ENCODE measurements around the gene TARP. TPM values are rescaled to one million over a fixed set of nuclear protein-coding genes. Genes with fewer than 3 reads are reported as not detected.

Gene TARP

DNA sequence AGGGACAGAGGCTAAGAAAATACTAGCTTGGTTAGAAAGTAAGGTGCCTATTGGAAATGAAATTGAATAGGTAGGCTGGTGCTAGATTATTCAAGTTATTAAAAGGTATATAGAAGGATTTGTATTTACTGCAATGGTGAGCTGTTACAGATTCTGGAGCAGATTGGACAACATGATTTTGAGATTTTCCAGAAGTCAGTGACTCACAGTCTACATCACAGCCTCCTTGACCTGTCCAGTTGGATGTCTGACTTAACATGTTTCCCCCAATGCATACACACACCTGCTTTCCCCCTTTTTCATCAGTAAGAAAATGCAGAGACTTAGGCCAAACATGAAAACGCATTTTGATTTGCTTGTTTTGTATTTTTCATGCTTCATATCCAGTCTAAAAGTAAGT, 62.0 kb downstream of the TARP start:
- TF ChIP-seq, protein P1, sequence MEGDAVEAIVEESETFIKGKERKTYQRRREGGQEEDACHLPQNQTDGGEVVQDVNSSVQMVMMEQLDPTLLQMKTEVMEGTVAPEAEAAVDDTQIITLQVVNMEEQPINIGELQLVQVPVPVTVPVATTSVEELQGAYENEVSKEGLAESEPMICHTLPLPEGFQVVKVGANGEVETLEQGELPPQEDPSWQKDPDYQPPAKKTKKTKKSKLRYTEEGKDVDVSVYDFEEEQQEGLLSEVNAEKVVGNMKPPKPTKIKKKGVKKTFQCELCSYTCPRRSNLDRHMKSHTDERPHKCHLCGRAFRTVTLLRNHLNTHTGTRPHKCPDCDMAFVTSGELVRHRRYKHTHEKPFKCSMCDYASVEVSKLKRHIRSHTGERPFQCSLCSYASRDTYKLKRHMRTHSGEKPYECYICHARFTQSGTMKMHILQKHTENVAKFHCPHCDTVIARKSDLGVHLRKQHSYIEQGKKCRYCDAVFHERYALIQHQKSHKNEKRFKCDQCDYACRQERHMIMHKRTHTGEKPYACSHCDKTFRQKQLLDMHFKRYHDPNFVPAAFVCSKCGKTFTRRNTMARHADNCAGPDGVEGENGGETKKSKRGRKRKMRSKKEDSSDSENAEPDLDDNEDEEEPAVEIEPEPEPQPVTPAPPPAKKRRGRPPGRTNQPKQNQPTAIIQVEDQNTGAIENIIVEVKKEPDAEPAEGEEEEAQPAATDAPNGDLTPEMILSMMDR (IDR thresholded peaks at IDR 0.05) = no peak
- TF ChIP-seq EZH2phosphoT487 (IDR thresholded peaks at IDR 0.05) = no peak
- TF ChIP-seq EZH2 (IDR thresholded peaks at IDR 0.05) = no peak
- Histone ChIP-seq H3K79me2 (ENCODE audit: low read depth) (peaks cover 4% of the 10 kb centered on the region), H3K4me3 (no peak overlapping the region), H3K4me1 (no peaks in the 10 kb centered on the region), H3K27ac (no peak overlapping the region), H3K27me3 (no peaks in the 10 kb centered on the region), H3F3A (ENCODE audit: low read depth) (peaks cover 5% of the 10 kb centered on the region), H3K9me3 (ENCODE audit: low read depth) (no peaks in the 10 kb centered on the region), H2AFZ (replicated peaks) (no peak overlapping the region), H3K4me2 (no peak overlapping the region), H4K20me1 (ENCODE audit: low read depth) (peaks cover 13% of the 10 kb centered on the region), H3K9ac (no peak overlapping the region), H3K36me3 (no peaks in the 10 kb centered on the region)
- Mint-ChIP-seq H3K36me3 (peaks cover 24% of the 10 kb centered on the region), H3K27me3 (ENCODE audit: insufficient read depth, low read depth) (peaks cover 2% of the 10 kb centered on the region), H3K9me3 (no peaks in the 10 kb centered on the region), H3K4me1 (peaks cover 8% of the 10 kb centered on the region), H3K4me3 (no peak overlapping the region), H3K27ac (no peak overlapping the region)
- no peak for DNase-seq (ENCODE audit: low spot score)

Small RNA genes lying within 50 kb of the gene (small RNA-seq; reads per million reads assigned to genes)
- gene TRGJ1 = not detected
- not detected for gene TRGJ2
- not detected for gene TRGJP
- gene TRGJP1 = not detected
- gene TRGJP2 = not detected
- gene TRGVA = not detected

Other genes with a start within 250 kb of the TARP start
- 99.0 and 121 TPM in 2 replicates for gene STARD3NL, start 95.4 kb downstream of the TARP start, total RNA-seq (ENCODE audit: low replicate concordance)